Uterus (tissue), 2 donors: ENCODE results near the gene CERS5.

Experiments
- POLR2A ChIP-seq, 2 donors: fragments of 450-650 bp; IDR thresholded peaks; one replicate each; pipeline ENCODE4 v1.6.1; 2016; ENCODE audit warnings: antibody characterized with exemption in 2 of 2, mild to moderate bottlenecking in 1 of 2, moderate library complexity in 1 of 2
- TF ChIP-seq, protein P1 (sequence below), 4 experiments: fragments of 200-600 bp in 2 of 4; fragments of 450-650 bp in 2 of 4; sonication (generic) in 2 of 4; IDR thresholded peaks; one replicate each; pipeline ENCODE4 v1.5.1; 2016 to 2019; ENCODE audit warnings: antibody characterized with exemption in 4 of 4, mild to moderate bottlenecking in 2 of 4, moderate library complexity in 1 of 4

DNA sequence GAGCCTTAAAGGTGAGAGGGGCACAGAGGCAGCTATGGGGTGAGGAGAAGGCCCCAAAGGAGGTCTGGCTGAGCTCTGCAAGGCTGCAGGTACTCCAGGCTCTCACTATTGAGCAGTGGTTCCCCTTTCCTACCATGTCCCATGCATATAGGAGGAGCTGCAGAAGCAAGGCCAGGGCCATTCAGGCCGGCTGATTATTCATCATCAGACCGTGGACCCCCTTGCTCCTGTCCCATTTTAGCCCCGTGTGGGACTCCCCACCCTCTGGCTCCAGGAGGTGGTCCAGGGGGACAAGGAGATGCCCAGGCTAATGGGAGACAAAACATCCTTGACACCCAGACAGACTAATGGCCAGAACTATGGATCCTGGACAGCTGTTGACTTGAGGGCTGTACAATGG is 60.3 kb downstream of the CERS5 start:
- no peak for TF ChIP-seq POLR2A (IDR thresholded peaks at IDR 0.05)
- TF ChIP-seq, protein P1, sequence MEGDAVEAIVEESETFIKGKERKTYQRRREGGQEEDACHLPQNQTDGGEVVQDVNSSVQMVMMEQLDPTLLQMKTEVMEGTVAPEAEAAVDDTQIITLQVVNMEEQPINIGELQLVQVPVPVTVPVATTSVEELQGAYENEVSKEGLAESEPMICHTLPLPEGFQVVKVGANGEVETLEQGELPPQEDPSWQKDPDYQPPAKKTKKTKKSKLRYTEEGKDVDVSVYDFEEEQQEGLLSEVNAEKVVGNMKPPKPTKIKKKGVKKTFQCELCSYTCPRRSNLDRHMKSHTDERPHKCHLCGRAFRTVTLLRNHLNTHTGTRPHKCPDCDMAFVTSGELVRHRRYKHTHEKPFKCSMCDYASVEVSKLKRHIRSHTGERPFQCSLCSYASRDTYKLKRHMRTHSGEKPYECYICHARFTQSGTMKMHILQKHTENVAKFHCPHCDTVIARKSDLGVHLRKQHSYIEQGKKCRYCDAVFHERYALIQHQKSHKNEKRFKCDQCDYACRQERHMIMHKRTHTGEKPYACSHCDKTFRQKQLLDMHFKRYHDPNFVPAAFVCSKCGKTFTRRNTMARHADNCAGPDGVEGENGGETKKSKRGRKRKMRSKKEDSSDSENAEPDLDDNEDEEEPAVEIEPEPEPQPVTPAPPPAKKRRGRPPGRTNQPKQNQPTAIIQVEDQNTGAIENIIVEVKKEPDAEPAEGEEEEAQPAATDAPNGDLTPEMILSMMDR (IDR thresholded peaks at IDR 0.05) = no peak
